Panc1 (cell line): ENCODE data around the gene ETV7.

ENCODE experiments used
- CTCF ChIP-seq: fragments of 450-650 bp; IDR thresholded peaks from 2 replicates; pipeline ENCODE4 v1.5.1; 2017; ENCODE audit warnings: mild to moderate bottlenecking
- POLR2AphosphoS5 ChIP-seq: IDR thresholded peaks from 2 replicates; pipeline ENCODE4 v1.6.1; 2012; ENCODE audit warnings: mild to moderate bottlenecking, low read depth, low read length, moderate library complexity
- REST ChIP-seq, 2 experiments: IDR thresholded peaks; 2 replicates each; pipeline ENCODE4 v1.6.1; 2011 to 2012; ENCODE audit warnings: low read depth in 2 of 2, control low read depth in 1 of 2, low read length in 1 of 2, mild to moderate bottlenecking in 1 of 2, moderate library complexity in 1 of 2; ENCODE audit not compliant: insufficient read depth in 1 of 2
- SIN3A ChIP-seq: IDR thresholded peaks from 2 replicates; pipeline ENCODE4 v1.6.1; 2012; ENCODE audit warnings: low read depth, mild to moderate bottlenecking, low read length, moderate library complexity, borderline replicate concordance; ENCODE audit not compliant: insufficient read depth

GRCh38 chr6:36334832-36335459 is 52.5 kb downstream of the ETV7 start:
- TF ChIP-seq CTCF (no peak), POLR2AphosphoS5 (no peak), SIN3A (no peak), REST (IDR thresholded peaks at IDR 0.05; ENCODE audit: insufficient read depth in 1 of 2, low read depth in 2 of 2, low read length in 1 of 2) (no peak)
